Measurements from ENCODE around the gene ZNF839.

DNA sequence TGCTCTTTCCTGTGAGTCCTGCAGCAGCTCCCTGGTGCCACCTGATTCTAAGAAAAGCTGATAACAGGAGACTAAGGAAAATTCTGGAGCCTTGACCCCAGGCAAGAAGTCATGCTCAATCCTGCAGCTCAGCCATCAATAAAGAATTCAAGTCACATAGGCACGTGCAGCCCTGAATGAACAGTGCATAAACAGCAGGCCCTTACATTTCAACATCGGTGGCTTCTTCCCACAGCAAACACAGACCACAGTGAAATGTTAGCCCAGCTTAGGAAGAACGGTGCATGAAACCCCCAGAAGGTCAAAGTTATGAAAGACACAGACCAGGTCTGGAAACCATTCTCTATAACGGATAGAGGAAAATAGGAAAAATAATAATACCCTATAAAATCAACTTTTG, 32.7 kb downstream of the ZNF839 start:
- TF ChIP-seq, protein P1, sequence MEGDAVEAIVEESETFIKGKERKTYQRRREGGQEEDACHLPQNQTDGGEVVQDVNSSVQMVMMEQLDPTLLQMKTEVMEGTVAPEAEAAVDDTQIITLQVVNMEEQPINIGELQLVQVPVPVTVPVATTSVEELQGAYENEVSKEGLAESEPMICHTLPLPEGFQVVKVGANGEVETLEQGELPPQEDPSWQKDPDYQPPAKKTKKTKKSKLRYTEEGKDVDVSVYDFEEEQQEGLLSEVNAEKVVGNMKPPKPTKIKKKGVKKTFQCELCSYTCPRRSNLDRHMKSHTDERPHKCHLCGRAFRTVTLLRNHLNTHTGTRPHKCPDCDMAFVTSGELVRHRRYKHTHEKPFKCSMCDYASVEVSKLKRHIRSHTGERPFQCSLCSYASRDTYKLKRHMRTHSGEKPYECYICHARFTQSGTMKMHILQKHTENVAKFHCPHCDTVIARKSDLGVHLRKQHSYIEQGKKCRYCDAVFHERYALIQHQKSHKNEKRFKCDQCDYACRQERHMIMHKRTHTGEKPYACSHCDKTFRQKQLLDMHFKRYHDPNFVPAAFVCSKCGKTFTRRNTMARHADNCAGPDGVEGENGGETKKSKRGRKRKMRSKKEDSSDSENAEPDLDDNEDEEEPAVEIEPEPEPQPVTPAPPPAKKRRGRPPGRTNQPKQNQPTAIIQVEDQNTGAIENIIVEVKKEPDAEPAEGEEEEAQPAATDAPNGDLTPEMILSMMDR (conservative IDR thresholded peaks at IDR 0.05; ENCODE audit: low read depth, low read length): no peak
- no peak for TF ChIP-seq CEBPB (IDR thresholded peaks at IDR 0.05; ENCODE audit: low read depth, low read length)
- no peak for TF ChIP-seq RAD21 (IDR thresholded peaks at IDR 0.05; ENCODE audit: low read length)
- TF ChIP-seq NFE2L2 (IDR thresholded peaks at IDR 0.05; ENCODE audit: low read depth, low read length): no peak
- TF ChIP-seq MAFK (IDR thresholded peaks at IDR 0.05; ENCODE audit: low read depth, low read length): no peak

Data from IMR-90 (cell line).